B cell (primary cell): ENCODE results near the gene BRSK1. TPM values are rescaled to one million over a fixed set of nuclear protein-coding genes. Genes with fewer than 3 reads are reported as not detected.
A peak's percentile ranks its signal among the peaks of the same experiment; 100 is the strongest.

Experiments
- ATAC-seq: fragments of 200-7000 bp; cut with Tn5 transposase; one replicate; pipeline ENCODE4 v1.10.0; 2021; ENCODE audit warnings: low read depth, mild to moderate bottlenecking, moderate number of reproducible peaks, moderate library complexity
- CTCF ChIA-PET: fragments of 350-600 bp; sonication (Branson Sonifier 250); formaldehyde crosslinking; loops from one replicate; lab custom pipeline; 2021; ENCODE audit warnings: antibody characterized with exemption, inconsistent platforms; lab: Charles Lee
- POLR2A ChIA-PET: fragments of 350-600 bp; sonication (Branson Sonifier 250); formaldehyde crosslinking; loops from one replicate; lab custom pipeline; 2021; ENCODE audit warnings: antibody characterized with exemption; lab: Charles Lee
- DNase-seq: peaks from one replicate; pipeline ENCODE4 v3.0.0; 2013
- H2AFZ ChIP-seq: 2 replicates; pipeline ENCODE4 v1.6.1; 2012; ENCODE audit warnings: mild to moderate bottlenecking, low read depth, low read length; ENCODE audit not compliant: insufficient read depth, poor library complexity, severe bottlenecking
- H3K27ac ChIP-seq, 2 donors: 1 replicate in 1 of 2; 2 replicates in 1 of 2; pipeline ENCODE4 v1.5.1; 2012 to 2013; ENCODE audit warnings: low read length in 2 of 2, mild to moderate bottlenecking in 2 of 2, moderate library complexity in 1 of 2
- H3K27me3 ChIP-seq, 4 experiments: fragments of 200-600 bp in 1 of 4; sonication (generic) in 1 of 4; replicated peaks in 1 of 4; 1 replicate in 2 of 4; 2 replicates in 2 of 4; pipeline versions ENCODE4 v1.6.1 to v1.7.0; 2013 to 2016; ENCODE audit warnings: low read length in 3 of 4, mild to moderate bottlenecking in 2 of 4, mixed read lengths in 1 of 4, moderate library complexity in 1 of 4; ENCODE audit not compliant: insufficient read depth in 4 of 4, control insufficient read depth in 3 of 4; ENCODE audit errors: control extremely low read depth in 1 of 4
- H3K36me3 ChIP-seq, 2 experiments: replicated peaks in 1 of 2; 1 replicate in 1 of 2; 2 replicates in 1 of 2; pipeline versions ENCODE4 v1.6.1 to v1.7.1; 2013; ENCODE audit warnings: low read length in 1 of 2; ENCODE audit not compliant: insufficient read depth in 2 of 2, control insufficient read depth in 1 of 2; ENCODE audit errors: control extremely low read depth in 1 of 2, extremely low read depth in 1 of 2
- H3K4me1 ChIP-seq, 2 donors: fragments of 200-600 bp in 1 of 2; sonication (generic) in 1 of 2; 1 replicate in 1 of 2; 2 replicates in 1 of 2; pipeline versions ENCODE4 v1.5.1 to v1.6.1; 2013 to 2017; ENCODE audit warnings: low read length in 2 of 2; ENCODE audit not compliant: control insufficient read depth in 2 of 2, insufficient read depth in 2 of 2
- H3K4me2 ChIP-seq: replicated peaks from 2 replicates; pipeline ENCODE3; 2012; ENCODE audit warnings: mild to moderate bottlenecking, low read depth, low read length; ENCODE audit not compliant: poor library complexity, severe bottlenecking
- H3K4me3 ChIP-seq, 5 experiments: fragments of 200-600 bp in 1 of 5; sonication (generic) in 1 of 5; 1 replicate in 3 of 5; 2 replicates in 2 of 5; pipeline versions ENCODE4 v1.5.1 to v1.7.0; 2011 to 2016; ENCODE audit warnings: low read length in 4 of 5, mild to moderate bottlenecking in 4 of 5, low read depth in 2 of 5, control low read depth in 1 of 5, moderate library complexity in 1 of 5; ENCODE audit not compliant: insufficient read depth in 1 of 5; ENCODE audit errors: control extremely low read depth in 1 of 5, extremely low read depth in 1 of 5
- H3K79me2 ChIP-seq: fragments of 200-600 bp; sonication (generic); one replicate; pipeline ENCODE4 v1.6.0; 2016; ENCODE audit warnings: low read length; ENCODE audit not compliant: control insufficient read depth, insufficient read depth
- H3K9ac ChIP-seq: fragments of 200-600 bp; sonication (generic); 2 replicates; pipeline ENCODE4 v1.6.1; 2017; ENCODE audit warnings: mild to moderate bottlenecking, low read length, moderate library complexity
- H3K9me3 ChIP-seq, 3 donors: one replicate each; pipeline versions ENCODE4 v1.6.1 to v1.7.1; 2013; ENCODE audit warnings: low read length in 2 of 3; ENCODE audit not compliant: control insufficient read depth in 2 of 3, insufficient read depth in 1 of 3; ENCODE audit errors: control extremely low read depth in 1 of 3
- H4K20me1 ChIP-seq: 2 replicates; pipeline ENCODE4 v1.6.0; 2012; ENCODE audit warnings: mild to moderate bottlenecking, low read length; ENCODE audit not compliant: insufficient read depth, control insufficient read depth, poor library complexity, severe bottlenecking
- H3K27ac Mint-ChIP-seq: one replicate; pipeline ENCODE4 v1.8.0; 2021; ENCODE audit warnings: mixed read lengths
- H3K27me3 Mint-ChIP-seq: one replicate; pipeline ENCODE4 v1.8.0; 2021; ENCODE audit warnings: mixed read lengths
- H3K4me1 Mint-ChIP-seq: one replicate; pipeline ENCODE4 v1.8.0; 2021; ENCODE audit warnings: mixed read lengths
- H3K4me3 Mint-ChIP-seq: one replicate; pipeline ENCODE4 v1.8.0; 2021; ENCODE audit warnings: mixed read lengths
- H3K9me3 Mint-ChIP-seq: one replicate; pipeline ENCODE4 v1.8.0; 2022; ENCODE audit warnings: mixed read lengths; ENCODE audit not compliant: insufficient read depth
- EZH2 ChIP-seq: IDR thresholded peaks from 2 replicates; pipeline ENCODE4 v1.6.1; 2012; ENCODE audit warnings: borderline replicate concordance, low read depth, mild to moderate bottlenecking, moderate library complexity, low read length; ENCODE audit not compliant: insufficient read depth, poor library complexity, severe bottlenecking
- WGBS: methylation state at CpG from one replicate; pipeline ENCODE4 v1.1.5; 2013; ENCODE audit warnings: missing lambda C conversion rate; ENCODE audit not compliant: insufficient coverage; 5-methylcytosine and 5-hydroxymethylcytosine counted together
- intact Hi-C: fragments of 100-400 bp; cut with micrococcal nuclease; formaldehyde crosslinking; loops from one replicate; pipeline ENCODE4 v1.10.0; 2022
- polyA plus RNA-seq: library from polyadenylated mRNA; depleted of rRNA; stranded (reverse); fragments of >200 nt; gene quantifications from 2 replicates; pipeline ENCODE4 v1.2.3, GENCODE V29; 2012
- total RNA-seq, 2 donors: library from RNA; stranded (reverse); fragments of 120-200 nt in 1 of 2; gene quantifications; 1 replicate in 1 of 2; 2 replicates in 1 of 2; pipeline versions ENCODE4 v1.2.3 to v1.2.4, GENCODE V29; 2013 to 2022
- TF ChIP-seq, protein P1 (sequence below): fragments of 200-600 bp; IDR thresholded peaks from one replicate; pipeline ENCODE4 v1.8.0; 2022; ENCODE audit warnings: antibody characterized with exemption, mild to moderate bottlenecking

The BRSK1 gene
- total and polyA plus RNA-seq, 2 donors (not counting 1 experiment from before 2014, with no cell fraction given): 0.94 to 1.4 TPM

DNA sequence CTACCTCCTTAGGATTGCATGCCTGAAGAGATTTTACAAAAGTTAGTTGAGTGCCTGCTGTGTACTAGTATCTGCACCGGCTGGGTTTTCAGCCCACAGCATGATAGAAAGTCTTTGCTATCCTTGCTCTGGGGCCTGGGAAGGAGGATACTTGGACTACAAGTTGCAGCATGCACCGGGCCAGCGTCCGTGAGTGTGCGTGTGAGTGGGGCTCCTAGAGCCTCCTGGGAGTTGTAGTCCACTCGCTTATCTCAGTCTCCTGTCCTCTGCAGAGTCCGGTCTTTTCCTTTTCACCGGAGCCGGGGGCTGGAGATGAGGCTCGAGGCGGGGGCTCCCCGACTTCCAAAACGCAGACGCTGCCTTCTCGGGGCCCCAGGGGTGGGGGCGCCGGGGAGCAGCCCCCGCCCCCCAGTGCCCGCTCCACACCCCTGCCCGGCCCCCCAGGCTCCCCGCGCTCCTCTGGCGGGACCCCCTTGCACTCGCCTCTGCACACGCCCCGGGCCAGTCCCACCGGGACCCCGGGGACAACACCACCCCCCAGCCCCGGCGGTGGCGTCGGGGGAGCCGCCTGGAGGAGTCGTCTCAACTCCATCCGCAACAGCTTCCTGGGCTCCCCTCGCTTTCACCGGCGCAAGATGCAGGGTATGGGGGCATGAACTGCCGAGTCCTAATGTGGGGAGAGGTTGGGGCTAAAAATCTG is 20.6 kb downstream of the BRSK1 start:
- H3K9me3 Mint-ChIP-seq: no peaks in the 10 kb centered on the region
- DNase-seq (no peak), ATAC-seq (no peak)
- peak overlapping the region; percentile 41 for H3K27ac Mint-ChIP-seq
- ChIA-PET POLR2A (interaction anchor here (0.7 kb wide), 1 partner anchor 10 kb away, joined by 9 read pairs; no protein-coding TSS in a partner anchor), CTCF (no interaction called here)
- H3K4me1 Mint-ChIP-seq: peaks cover 9% of the 10 kb centered on the region
- H3K79me2 ChIP-seq: no peaks in the 10 kb centered on the region
- H3K4me3 Mint-ChIP-seq: no peak overlapping the region
- 99% methylated on average over 36 of the region's 39 CpGs for WGBS
- H3K27ac ChIP-seq: no peak overlapping the region
- H3K27me3 Mint-ChIP-seq: no peaks in the 10 kb centered on the region
- no peak overlapping the region for H3K4me3 ChIP-seq
- no peak overlapping the region for H2AFZ ChIP-seq
- intact Hi-C loops: loop anchor here (5.0 kb wide), 1 partner anchor 198 kb away; no protein-coding TSS in a partner anchor
- H3K36me3 ChIP-seq: no peaks in the 10 kb centered on the region
- H3K4me1 ChIP-seq: peaks cover 8 to 15% of the 10 kb centered on the region in 2 donors
- H3K9ac ChIP-seq: no peak overlapping the region
- no peak overlapping the region for H3K4me2 ChIP-seq
- H3K27me3 ChIP-seq: no peaks in the 10 kb centered on the region
- H3K9me3 ChIP-seq: peaks cover 0 to 9% (median 0%) of the 10 kb centered on the region in 3 donors
- no peak for TF ChIP-seq EZH2
- TF ChIP-seq, protein P1, sequence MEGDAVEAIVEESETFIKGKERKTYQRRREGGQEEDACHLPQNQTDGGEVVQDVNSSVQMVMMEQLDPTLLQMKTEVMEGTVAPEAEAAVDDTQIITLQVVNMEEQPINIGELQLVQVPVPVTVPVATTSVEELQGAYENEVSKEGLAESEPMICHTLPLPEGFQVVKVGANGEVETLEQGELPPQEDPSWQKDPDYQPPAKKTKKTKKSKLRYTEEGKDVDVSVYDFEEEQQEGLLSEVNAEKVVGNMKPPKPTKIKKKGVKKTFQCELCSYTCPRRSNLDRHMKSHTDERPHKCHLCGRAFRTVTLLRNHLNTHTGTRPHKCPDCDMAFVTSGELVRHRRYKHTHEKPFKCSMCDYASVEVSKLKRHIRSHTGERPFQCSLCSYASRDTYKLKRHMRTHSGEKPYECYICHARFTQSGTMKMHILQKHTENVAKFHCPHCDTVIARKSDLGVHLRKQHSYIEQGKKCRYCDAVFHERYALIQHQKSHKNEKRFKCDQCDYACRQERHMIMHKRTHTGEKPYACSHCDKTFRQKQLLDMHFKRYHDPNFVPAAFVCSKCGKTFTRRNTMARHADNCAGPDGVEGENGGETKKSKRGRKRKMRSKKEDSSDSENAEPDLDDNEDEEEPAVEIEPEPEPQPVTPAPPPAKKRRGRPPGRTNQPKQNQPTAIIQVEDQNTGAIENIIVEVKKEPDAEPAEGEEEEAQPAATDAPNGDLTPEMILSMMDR: no peak
- H4K20me1 ChIP-seq: no peaks in the 10 kb centered on the region

DNA sequence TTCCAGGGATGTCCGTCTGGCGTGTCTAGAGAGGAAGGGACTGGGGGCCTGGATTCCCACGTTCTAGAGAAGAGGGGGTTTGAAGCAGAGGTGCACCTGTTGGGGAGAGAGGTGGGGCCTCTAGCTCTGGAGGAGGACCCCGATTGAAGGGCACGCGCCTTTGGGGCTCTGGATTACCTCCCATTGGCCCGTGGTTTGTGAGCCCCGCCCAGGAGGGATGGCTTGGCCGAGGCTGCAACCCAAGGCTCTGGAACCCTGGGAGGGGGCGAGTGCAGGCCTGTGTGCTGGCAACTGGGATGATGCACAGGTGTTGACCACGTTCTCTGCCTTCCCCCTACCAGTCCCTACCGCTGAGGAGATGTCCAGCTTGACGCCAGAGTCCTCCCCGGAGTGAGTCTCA is 21.2 kb downstream of the BRSK1 start:
- no peak overlapping the region for H3K4me3 Mint-ChIP-seq
- TF ChIP-seq, protein P1: no peak
- no peak for TF ChIP-seq EZH2
- H3K27me3 ChIP-seq: no peaks in the 10 kb centered on the region
- no peak overlapping the region for H3K9ac ChIP-seq
- H3K4me3 ChIP-seq: no peak overlapping the region
- ChIA-PET CTCF (no interaction called here), POLR2A (interaction anchor here (0.7 kb wide), 1 partner anchor 11 kb away, joined by 9 read pairs; no protein-coding TSS in a partner anchor)
- no peak overlapping the region for H3K27ac ChIP-seq
- intact Hi-C loops: loop anchor here (5.0 kb wide), 1 partner anchor 197 kb away; no protein-coding TSS in a partner anchor
- H3K4me2 ChIP-seq: no peak overlapping the region
- no peak for DNase-seq
- no peaks in the 10 kb centered on the region for H3K36me3 ChIP-seq
- no peaks in the 10 kb centered on the region for H3K79me2 ChIP-seq
- no peaks in the 10 kb centered on the region for H3K27me3 Mint-ChIP-seq
- ATAC-seq: no peak
- peaks cover 0 to 13% (median 0%) of the 10 kb centered on the region in 3 donors for H3K9me3 ChIP-seq
- WGBS: 88% methylated on average over 10 of the region's 14 CpGs
- H3K9me3 Mint-ChIP-seq: no peaks in the 10 kb centered on the region
- H2AFZ ChIP-seq: no peak overlapping the region
- no peak overlapping the region for H3K27ac Mint-ChIP-seq
- no peaks in the 10 kb centered on the region for H4K20me1 ChIP-seq
- peaks cover 9% of the 10 kb centered on the region for H3K4me1 Mint-ChIP-seq
- peaks cover 8 to 15% of the 10 kb centered on the region in 2 donors for H3K4me1 ChIP-seq
